GM18909 (cell line): ENCODE data around the gene ASH1L.

Source experiments
- ATAC-seq: cut with Tn5 transposase; IDR thresholded peaks from one replicate; pipeline ENCODE4 v1.9.1; 2021; ENCODE audit warnings: mild to moderate bottlenecking; ENCODE audit not compliant: unreplicated experiment, poor library complexity

Gene ASH1L

GRCh38 chr1:155320252-155320651 is 242.4 kb downstream of the ASH1L start:
- no peak for ATAC-seq

- no peak for ATAC-seq
Observed at GRCh38 chr1:155319536-155319935, 243.1 kb downstream of the ASH1L start.

- no peak for ATAC-seq
Observed at GRCh38 chr1:155318082-155318481, 244.5 kb downstream of the ASH1L start.

GRCh38 chr1:155316922-155317321 is 245.7 kb downstream of the ASH1L start:
- ATAC-seq: no peak

GRCh38 chr1:155313261-155313660 is 249.3 kb downstream of the ASH1L start:
- no peak for ATAC-seq

GRCh38 chr1:155309423-155310021 is 253.1 kb downstream of the ASH1L start:
- ATAC-seq: no peak

GRCh38 chr1:155308493-155309422 is 253.8 kb downstream of the ASH1L start, which contains the start of gene FDPS:
Gene FDPS, plus strand, starts transcription at chr1:155308866. Its CDS starts 924 bp downstream, at chr1:155309790.
- peak; percentile 95 for ATAC-seq

- no peak for ATAC-seq
Observed at GRCh38 chr1:155307247-155307740, 255.3 kb downstream of the ASH1L start.

- no peak for ATAC-seq
Observed at GRCh38 chr1:155305881-155306391, 256.7 kb downstream of the ASH1L start.

GRCh38 chr1:155304558-155305063 is 258.0 kb downstream of the ASH1L start:
- ATAC-seq: no peak

GRCh38 chr1:155301342-155301841 is 261.2 kb downstream of the ASH1L start, which contains the start of gene PKLR:
Gene PKLR, minus strand, starts transcription at chr1:155301438. Its CDS starts 43 bp downstream, at chr1:155301395.
- no peak for ATAC-seq

GRCh38 chr1:155300553-155301329 is 261.9 kb downstream of the ASH1L start:
- ATAC-seq: no peak

GRCh38 chr1:155300024-155300423 is 262.6 kb downstream of the ASH1L start:
- no peak for ATAC-seq

- no peak for ATAC-seq
Observed at GRCh38 chr1:155297384-155297783, 265.2 kb downstream of the ASH1L start.

- ATAC-seq: no peak
Observed at GRCh38 chr1:155296661-155297060, 265.9 kb downstream of the ASH1L start.

GRCh38 chr1:155295942-155296267 is 266.7 kb downstream of the ASH1L start:
- ATAC-seq: no peak

- no peak for ATAC-seq
Observed at GRCh38 chr1:155295183-155295941, 267.2 kb downstream of the ASH1L start.

GRCh38 chr1:155294520-155295182 is 268.0 kb downstream of the ASH1L start:
- no peak for ATAC-seq
